Large intestine (tissue), 3 donors: ENCODE data around the gene MARK3. TPM values are rescaled to one million over a fixed set of nuclear protein-coding genes. Genes with fewer than 3 reads are reported as not detected.

ENCODE experiments used
- DNase-seq, 2 donors: peaks; one replicate each; pipeline versions ENCODE4 v3.0.0 to v3.0.0-alpha.2; 2013
- H3K27ac ChIP-seq: one replicate; pipeline ENCODE4 v1.5.1; 2013; ENCODE audit warnings: low read length
- H3K27me3 ChIP-seq: 2 replicates; pipeline ENCODE4 v1.6.1; 2013; ENCODE audit warnings: low read length; ENCODE audit not compliant: control insufficient read depth, insufficient read depth
- H3K36me3 ChIP-seq: 2 replicates; pipeline ENCODE4 v1.6.1; 2013; ENCODE audit warnings: low read length; ENCODE audit not compliant: control insufficient read depth, insufficient read depth
- H3K4me1 ChIP-seq: one replicate; pipeline ENCODE4 v1.6.1; 2013; ENCODE audit warnings: low read length; ENCODE audit not compliant: control insufficient read depth, insufficient read depth
- H3K4me3 ChIP-seq: one replicate; pipeline ENCODE4 v1.5.1; 2013; ENCODE audit warnings: low read length
- H3K9me3 ChIP-seq: one replicate; pipeline ENCODE4 v1.6.1; 2013; ENCODE audit warnings: mild to moderate bottlenecking, low read depth, low read length, moderate library complexity; ENCODE audit not compliant: control insufficient read depth
- WGBS: methylation state at CpG from one replicate; pipeline ENCODE4 v1.1.5; 2013; ENCODE audit warnings: low lambda C conversion rate; ENCODE audit not compliant: insufficient coverage; 5-methylcytosine and 5-hydroxymethylcytosine counted together
- polyA plus RNA-seq: library from polyadenylated mRNA; unstranded; fragments of 120-200 nt; gene quantifications from one replicate; pipeline ENCODE4 v1.2.1, GENCODE V29; 2013

MARK3 gene
- polyA plus RNA-seq, 1 donor: 66.0 TPM

DNA sequence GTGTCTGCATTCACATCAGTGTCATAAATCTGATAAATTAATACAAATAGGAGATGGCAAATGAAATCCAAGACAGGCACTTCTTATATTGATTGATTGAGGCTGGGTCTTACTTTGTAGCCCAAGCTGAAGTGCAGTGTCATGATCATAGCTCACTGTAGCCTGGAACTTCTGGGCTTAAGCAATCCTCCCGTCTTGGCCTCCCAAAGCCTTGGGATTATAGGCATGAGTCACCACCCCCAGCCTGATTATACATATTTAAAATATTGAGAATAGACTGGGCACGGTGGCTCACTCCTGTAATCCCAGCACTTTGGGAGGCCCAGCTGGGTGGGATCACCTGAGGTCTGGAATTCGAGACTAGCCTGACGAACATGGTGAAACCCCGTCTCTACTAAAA lies 51.3 kb downstream of the MARK3 start:
- H3K9me3 ChIP-seq: no peaks in the 10 kb centered on the region
- H3K27ac ChIP-seq: no peak overlapping the region
- WGBS: no CpG with 5 or more reads among the region's 5 CpGs
- peaks cover 17% of the 10 kb centered on the region for H3K36me3 ChIP-seq
- no peaks in the 10 kb centered on the region for H3K27me3 ChIP-seq
- no peak for DNase-seq
- no peak overlapping the region for H3K4me3 ChIP-seq
- H3K4me1 ChIP-seq: no peaks in the 10 kb centered on the region

DNA sequence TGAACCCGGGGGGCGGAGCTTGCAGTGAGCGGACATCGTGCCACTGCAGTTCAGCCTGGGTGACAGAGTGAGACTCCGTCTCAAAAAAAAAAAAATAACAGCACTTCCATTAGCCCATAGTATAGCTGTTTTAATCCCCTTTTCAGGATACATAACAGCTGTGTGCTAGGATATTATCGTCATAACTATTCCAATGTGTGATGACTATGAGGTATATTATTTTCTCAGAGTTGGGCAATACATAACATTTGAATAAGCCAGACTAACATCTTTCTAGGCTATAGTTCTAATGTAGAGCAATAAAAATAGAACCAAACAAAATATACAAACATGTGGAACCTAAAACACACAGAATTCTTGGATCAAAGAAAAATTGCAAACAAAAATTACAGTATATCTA lies 57.1 kb downstream of the MARK3 start:
- Histone ChIP-seq H3K27me3 (no peaks in the 10 kb centered on the region), H3K9me3 (no peaks in the 10 kb centered on the region), H3K27ac (no peak overlapping the region), H3K36me3 (peaks cover 8% of the 10 kb centered on the region), H3K4me1 (no peaks in the 10 kb centered on the region), H3K4me3 (no peak overlapping the region)
- WGBS: 86% methylated on average over 1 of the region's 6 CpGs
- no peak for DNase-seq

DNA sequence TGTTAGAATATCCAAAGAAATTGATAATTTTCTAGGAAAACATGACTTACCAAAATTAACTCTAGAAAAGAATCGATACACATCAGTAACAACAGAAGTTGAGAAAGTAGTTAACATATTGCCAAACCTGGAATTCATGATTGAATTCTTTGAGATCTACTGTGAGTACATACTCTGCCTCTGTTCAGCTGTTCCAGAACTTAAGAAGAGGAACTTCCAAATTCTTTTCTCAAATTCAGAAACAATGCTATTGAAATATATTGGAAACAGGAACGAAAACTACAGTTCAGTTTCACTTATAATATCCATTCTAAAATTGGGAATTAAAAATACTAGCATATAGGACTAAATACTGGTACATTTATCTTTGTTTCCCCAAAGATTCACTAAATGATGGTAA lies 57.9 kb downstream of the MARK3 start:
- DNase-seq: no peak
- H3K4me1 ChIP-seq: no peaks in the 10 kb centered on the region
- no peak overlapping the region for H3K27ac ChIP-seq
- no peak overlapping the region for H3K4me3 ChIP-seq
- H3K9me3 ChIP-seq: no peaks in the 10 kb centered on the region
- H3K36me3 ChIP-seq: peaks cover 3% of the 10 kb centered on the region
- 100% methylated on average over 1 of the region's 2 CpGs for WGBS
- no peaks in the 10 kb centered on the region for H3K27me3 ChIP-seq

DNA sequence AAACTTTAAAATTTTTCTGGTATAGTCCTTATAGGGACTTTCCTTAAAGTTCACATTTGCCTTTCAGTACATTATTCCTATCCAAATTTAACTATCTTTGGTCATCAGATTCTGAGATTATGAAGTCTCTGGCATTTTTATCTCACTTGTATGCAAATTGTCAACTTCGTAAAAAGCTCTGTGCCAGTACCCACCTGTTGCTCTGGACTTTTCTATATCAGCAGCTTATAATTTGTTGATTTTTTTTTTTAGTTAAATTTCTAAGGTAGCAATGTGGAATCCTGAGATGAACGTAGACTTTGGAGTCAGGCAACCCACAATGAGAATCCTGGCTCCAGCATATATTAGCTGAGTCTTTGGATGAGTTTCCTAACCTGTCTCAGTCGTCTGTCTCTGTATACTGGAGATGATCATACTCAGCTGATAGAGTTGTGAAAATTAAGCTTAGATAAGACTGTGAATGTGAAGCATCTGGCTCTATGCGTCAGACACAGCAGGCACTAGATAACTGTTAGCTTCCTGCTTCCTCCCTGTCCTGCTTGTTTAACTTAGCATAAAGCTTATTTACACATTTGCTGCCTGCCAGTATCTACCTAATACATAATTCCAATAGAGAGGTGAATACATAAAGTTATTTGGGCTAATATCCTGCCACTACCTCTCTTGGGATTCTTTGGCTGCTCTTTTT lies 59.8 kb downstream of the MARK3 start:
- peaks cover 3% of the 10 kb centered on the region for H3K36me3 ChIP-seq
- DNase-seq: peak in 1 of 2 donors; percentile 22
- no peaks in the 10 kb centered on the region for H3K27me3 ChIP-seq
- WGBS: no CpG with 5 or more reads among the region's 4 CpGs
- H3K4me3 ChIP-seq: no peak overlapping the region
- H3K27ac ChIP-seq: no peak overlapping the region
- no peaks in the 10 kb centered on the region for H3K4me1 ChIP-seq
- no peaks in the 10 kb centered on the region for H3K9me3 ChIP-seq

DNA sequence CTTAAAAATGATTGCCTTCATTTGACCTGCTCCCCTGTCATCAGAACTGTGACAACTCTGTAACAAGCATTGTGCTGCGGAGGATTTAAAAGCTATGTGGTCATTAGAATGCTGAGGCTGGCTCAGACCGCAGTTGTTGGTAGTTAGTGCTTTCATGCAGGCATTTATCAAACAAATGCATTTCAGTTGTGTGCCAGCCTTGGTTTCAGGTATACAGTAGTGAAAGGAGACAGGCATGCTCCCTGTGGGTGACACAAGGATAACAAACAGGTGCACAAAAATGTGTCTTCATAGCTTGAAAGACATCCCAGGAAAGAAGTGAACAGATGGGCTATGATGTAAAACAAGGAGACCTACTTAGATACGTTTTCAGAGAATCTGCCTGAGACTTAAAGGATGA lies 60.6 kb downstream of the MARK3 start:
- H3K4me3 ChIP-seq: no peak overlapping the region
- WGBS: 83% methylated on average over 1 of the region's 3 CpGs
- H3K4me1 ChIP-seq: no peaks in the 10 kb centered on the region
- H3K9me3 ChIP-seq: no peaks in the 10 kb centered on the region
- no peaks in the 10 kb centered on the region for H3K27me3 ChIP-seq
- H3K27ac ChIP-seq: no peak overlapping the region
- DNase-seq: no peak
- H3K36me3 ChIP-seq: peaks cover 3% of the 10 kb centered on the region

DNA sequence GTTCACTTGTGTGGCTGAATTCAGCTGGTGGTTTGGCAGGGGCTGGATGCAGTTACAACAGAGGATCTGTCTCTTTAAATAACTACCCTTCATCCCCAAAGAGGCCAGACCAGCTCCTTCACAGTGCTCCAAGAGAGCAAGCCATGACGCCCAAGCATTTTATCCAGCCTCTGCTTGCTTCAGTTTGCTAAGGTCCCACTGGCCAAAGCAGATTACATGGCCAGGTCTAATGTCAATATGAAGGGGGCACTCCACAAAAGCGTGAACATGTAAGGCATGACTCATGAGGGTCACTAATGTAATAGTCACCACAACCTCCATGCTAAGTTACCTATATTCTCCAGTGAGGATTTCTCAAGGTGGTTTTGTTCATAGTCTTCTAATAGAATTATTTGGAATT lies 62.9 kb downstream of the MARK3 start:
- Histone ChIP-seq H3K27ac (no peak overlapping the region), H3K9me3 (no peaks in the 10 kb centered on the region), H3K4me3 (no peak overlapping the region), H3K4me1 (no peaks in the 10 kb centered on the region), H3K27me3 (no peaks in the 10 kb centered on the region), H3K36me3 (peaks cover 10% of the 10 kb centered on the region)
- DNase-seq: no peak
- WGBS: no CpG with 5 or more reads among the region's 2 CpGs

DNA sequence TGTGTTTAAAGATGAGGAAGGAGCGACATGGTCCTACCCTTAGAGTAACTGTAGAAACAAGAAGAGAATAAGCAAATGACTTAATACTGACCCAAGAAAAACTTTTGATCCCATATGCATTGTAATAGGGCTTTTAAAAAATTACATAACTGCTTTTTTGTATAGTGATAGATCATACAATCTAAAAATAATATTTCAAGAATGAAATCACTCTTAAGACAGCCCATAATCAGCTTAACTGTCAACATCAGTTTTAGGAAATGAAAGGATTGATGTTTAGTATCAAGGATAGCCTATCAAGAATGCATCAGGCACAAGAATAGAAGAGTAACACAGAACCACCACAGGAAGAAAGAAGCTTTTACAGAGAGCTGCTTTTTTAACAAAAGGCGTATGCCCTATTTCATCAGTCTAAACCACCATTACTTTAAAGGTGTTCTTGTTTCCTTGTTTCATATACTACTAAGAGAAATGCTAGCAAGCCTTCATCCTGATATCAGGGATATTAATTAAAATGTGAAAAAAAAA lies 64.5 kb downstream of the MARK3 start:
- H3K27ac ChIP-seq: no peak overlapping the region
- WGBS: no CpG with 5 or more reads among the region's 2 CpGs

DNA sequence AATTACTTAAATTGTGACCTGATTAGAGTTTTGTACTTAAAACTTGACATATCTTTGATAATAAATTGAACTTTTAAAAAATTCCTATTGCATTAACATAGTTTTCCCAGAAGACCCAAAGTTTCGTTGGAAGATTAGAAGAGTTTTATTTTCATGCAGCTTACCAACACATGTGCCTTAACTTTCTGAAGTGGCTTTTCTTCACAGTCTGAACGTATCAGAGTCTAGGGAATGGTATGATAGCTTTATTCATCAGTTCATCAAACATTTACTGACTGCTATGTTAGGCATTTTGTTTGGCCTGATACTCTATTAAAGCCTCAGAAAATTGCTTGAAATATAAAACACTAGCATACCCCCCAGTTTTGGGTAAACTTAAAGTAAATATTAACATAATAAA lies 65.2 kb downstream of the MARK3 start:
- no peaks in the 10 kb centered on the region for H3K9me3 ChIP-seq
- no peak overlapping the region for H3K4me3 ChIP-seq
- DNase-seq: no peak
- H3K27me3 ChIP-seq: no peaks in the 10 kb centered on the region
- no peaks in the 10 kb centered on the region for H3K4me1 ChIP-seq
- H3K36me3 ChIP-seq: peaks cover 13% of the 10 kb centered on the region
- 80% methylated on average over 1 of the region's 2 CpGs for WGBS
- no peak overlapping the region for H3K27ac ChIP-seq

More for the DNA sequence above, 64.5 kb downstream of the MARK3 start:
- H3K9me3 ChIP-seq: no peaks in the 10 kb centered on the region
- no peaks in the 10 kb centered on the region for H3K4me1 ChIP-seq
- no peak for DNase-seq
- H3K4me3 ChIP-seq: no peak overlapping the region
- H3K27me3 ChIP-seq: no peaks in the 10 kb centered on the region
- peaks cover 13% of the 10 kb centered on the region for H3K36me3 ChIP-seq

DNA sequence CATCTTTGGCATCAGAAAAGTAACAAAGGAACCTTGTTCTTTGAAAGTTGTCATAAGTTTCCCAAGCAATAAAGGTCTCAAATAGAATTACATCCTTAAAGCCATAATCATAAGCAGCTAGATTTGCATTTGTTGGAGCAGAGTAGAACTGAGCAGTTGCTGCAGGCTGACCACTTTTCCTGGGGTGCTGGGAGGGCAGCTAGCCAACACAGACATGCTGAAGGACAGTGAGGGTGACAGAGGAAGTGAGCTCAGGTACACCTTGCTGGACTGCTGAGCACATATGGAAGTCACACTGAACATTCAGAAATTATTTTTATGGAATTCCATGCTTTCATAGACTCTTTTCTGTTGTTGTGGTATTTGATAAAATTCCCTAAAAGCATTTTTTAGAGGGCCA lies 66.2 kb downstream of the MARK3 start:
- no peak overlapping the region for H3K4me3 ChIP-seq
- peaks cover 13% of the 10 kb centered on the region for H3K36me3 ChIP-seq
- H3K4me1 ChIP-seq: peaks cover 3% of the 10 kb centered on the region
- H3K9me3 ChIP-seq: no peaks in the 10 kb centered on the region
- no peaks in the 10 kb centered on the region for H3K27me3 ChIP-seq
- no peak for DNase-seq
- no peak overlapping the region for H3K27ac ChIP-seq

DNA sequence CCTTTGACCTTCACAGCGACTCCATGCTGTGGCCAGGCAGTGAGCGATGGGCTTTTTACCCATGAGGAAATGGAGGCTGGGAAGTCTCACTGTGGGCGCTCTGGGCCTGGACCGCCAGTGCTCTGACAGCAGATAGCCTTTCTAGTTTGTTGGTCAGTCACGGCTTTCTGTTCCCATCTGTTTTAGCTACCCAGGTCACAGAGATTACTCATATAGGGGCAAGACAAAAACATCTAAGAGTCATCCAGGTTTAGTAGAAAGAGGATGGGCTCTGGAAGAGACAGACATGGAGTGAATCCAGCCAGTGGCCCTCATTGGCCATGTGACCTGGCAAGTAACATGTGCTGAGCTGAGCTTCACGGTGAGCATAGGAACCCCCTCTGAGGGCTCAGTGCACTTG lies 68.6 kb downstream of the MARK3 start:
- DNase-seq: no peak
- Histone ChIP-seq H3K36me3 (peaks cover 19% of the 10 kb centered on the region), H3K9me3 (no peaks in the 10 kb centered on the region), H3K27me3 (no peaks in the 10 kb centered on the region), H3K4me1 (peaks cover 13% of the 10 kb centered on the region), H3K27ac (no peak overlapping the region), H3K4me3 (no peak overlapping the region)
- whole genome bisulfite sequencing: no CpG with 5 or more reads among the region's 6 CpGs

DNA sequence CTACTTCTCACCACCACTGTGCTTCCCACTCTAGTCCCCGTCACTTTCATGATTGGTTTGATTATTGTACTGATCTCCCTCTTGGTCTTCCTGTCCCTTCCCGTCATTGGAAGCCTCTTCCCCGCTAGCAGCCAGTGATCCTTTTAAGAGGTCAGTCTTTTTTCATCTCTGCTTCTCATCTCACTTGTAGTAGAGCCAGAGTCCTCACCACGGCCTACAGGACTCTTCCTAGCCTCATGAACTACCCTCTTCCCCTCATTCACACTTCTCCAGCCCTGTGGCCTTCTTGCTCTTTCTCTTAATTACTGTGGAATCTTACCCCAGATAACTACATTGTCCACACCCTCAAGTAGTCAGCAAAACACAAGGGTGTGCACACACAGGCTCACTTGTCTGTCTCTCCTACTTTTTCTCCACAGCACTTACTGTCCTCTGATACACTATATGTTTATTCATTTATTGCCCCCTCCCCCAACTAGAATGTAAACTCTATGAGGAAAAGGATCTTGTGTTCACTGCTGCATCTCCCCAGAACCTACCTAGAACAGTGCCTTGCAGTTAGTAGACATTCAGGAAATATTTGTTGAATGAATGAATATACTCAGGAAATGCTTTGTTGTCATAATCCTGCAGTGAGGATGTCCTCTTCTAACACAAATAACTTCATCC lies 71.1 kb downstream of the MARK3 start:
- Histone ChIP-seq H3K27ac (no peak overlapping the region), H3K4me1 (peaks cover 13% of the 10 kb centered on the region), H3K36me3 (peaks cover 18% of the 10 kb centered on the region), H3K27me3 (no peaks in the 10 kb centered on the region), H3K9me3 (no peaks in the 10 kb centered on the region), H3K4me3 (no peak overlapping the region)
- 61% methylated on average over 2 of the region's 4 CpGs for WGBS
- DNase-seq: peak; percentile 12 to 31
